HS-27A (cell line): Measurements from ENCODE around the gene ARMC12.

Experiments used
- DNase-seq: peaks from one replicate; pipeline ENCODE4 v3.0.0-alpha.2; 2012; ENCODE audit warnings: low read depth, missing footprints

Gene ARMC12

DNA sequence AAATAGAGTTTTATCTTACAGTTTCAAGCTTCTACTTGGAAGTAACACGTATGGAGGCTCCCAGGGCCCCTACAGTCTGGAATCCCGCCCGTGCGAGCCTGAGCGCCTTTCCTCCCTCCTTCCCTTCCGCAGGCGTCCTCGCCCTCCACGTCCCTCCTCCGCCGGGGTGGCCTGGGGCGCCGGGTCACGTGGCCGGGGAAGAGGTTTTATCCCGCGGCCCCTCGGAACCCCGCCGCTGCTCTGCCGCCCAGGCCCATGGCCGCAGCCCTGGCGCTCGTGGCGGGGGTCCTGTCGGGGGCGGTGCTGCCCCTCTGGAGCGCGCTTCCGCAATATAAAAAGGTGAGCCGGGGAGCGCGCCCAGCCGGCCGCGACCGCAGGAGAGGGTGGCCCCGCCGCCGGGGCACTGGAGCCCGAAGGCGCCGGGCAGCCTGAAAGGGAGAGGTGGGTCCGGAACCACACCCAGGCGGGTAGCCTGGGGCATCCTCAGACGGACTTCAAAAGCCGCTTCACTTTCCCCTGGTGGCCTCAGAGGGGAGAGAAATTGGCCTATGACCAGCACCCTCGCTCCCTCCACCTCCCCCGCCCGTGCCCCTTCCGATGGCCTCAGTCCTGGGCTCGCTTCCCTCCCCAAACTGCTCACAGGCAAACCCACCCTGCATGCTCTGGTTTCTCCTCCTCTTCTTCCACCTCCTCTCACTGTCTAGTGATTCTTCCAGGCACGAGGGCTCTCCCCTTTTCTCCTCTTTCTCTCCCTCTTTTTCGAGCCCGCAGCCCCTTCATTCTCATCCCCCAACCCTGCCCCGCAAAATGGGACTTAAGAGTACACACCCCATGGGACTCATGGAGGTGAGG lies 39.8 kb downstream of the ARMC12 start, which contains the start of gene CLPSL2:
Gene CLPSL2, plus strand, starts transcription at position 235 of the 852 bp plus-strand sequence. Its CDS starts 21 bp downstream, at position 256.
- no peak for DNase-seq

DNA sequence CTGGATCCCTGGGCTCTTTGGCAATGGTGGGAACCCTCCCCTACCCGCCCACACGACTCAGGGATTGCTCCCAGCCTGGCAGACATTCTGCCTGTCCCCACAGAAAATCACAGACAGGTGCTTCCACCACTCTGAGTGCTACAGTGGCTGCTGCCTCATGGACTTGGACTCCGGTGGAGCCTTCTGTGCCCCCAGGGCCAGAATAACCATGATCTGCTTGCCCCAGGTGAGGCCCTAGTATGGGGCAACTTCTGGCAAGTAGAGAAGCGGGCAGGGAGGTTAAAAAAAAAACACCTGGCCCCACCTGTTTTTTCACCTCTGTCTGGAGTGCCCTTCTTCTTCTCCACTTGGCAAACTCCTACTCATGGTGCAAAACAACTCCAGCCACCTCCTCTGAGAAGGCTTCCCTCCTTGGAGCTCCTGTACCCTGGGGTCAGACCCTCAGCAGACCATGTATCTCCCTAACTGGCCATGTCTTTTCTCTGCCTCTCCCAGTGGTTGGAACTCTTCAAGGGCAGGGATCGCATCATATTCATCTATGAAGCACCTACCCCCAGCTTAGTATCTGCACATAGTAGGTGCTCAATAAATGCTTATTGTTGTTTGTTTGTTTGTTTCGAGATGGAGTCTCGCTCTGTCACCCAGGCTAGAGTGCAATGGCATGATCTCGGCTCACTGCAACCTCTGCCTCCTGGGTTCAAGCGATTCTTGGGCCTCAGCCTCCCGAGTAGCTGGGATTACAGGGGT lies 40.7 kb downstream of the ARMC12 start:
- no peak for DNase-seq

DNA sequence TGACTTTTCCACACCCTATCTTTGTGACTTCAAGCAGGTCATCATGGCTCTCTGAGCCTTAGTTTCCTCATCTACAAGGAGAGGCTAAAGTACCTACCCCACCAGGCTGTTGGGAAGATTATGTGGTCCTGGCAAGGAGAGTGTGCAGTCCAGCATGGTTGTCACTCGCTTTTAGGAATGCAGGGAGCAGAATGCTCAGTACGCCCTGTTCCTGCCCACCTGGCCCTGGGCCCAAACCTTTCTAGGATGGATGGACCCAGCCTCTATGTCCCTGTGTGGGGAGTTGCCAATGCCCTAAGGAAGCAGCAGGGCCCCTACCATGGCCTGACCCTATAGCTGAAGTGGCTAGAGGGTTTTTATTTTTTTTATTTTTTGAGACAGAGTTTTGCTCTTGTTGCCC lies 41.6 kb downstream of the ARMC12 start:
- DNase-seq, result no peak

DNA sequence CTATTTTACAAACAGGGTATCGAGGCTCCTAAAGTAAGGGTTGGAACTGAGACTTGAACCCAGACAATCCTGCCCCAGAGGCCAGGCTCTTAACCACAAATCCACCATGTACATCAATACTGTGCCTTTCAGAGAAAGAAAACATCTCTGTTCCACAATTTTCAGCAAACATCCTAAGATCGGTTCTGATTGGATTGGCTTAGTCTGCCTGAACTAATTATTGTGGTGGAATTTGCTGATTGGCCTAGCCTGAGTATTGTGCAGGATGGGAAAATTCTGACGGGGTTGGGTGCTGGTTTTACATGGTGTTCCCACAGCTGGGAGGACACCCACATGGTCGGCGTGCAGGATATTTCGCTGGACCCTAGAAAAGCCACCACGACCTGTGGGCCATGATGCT lies 43.9 kb downstream of the ARMC12 start, which contains the start of gene CLPSL1:
Gene CLPSL1, plus strand, starts transcription at position 301 of the 400 bp plus-strand sequence. Its CDS starts 92 bp downstream, at position 393.
- no peak for DNase-seq

DNA sequence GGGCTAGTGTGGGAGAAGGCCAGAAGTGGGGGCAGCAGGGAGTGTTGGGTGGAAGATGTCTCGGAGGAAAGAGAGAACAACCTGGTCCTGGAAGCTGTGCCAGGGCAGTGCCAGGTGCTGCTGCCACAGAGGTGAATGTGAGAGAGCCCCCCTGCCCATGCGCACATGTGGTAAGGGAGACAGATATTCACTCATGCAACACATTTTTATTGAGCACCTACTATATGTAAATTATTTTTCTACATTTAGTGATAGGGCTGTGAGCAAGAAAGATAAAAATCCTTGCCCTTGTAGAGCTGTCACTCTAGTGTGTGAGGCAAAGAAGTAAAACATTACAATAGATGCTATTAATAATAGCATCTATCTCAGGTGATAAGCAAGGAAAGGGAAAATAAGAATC lies 44.5 kb downstream of the ARMC12 start:
- no peak for DNase-seq

DNA sequence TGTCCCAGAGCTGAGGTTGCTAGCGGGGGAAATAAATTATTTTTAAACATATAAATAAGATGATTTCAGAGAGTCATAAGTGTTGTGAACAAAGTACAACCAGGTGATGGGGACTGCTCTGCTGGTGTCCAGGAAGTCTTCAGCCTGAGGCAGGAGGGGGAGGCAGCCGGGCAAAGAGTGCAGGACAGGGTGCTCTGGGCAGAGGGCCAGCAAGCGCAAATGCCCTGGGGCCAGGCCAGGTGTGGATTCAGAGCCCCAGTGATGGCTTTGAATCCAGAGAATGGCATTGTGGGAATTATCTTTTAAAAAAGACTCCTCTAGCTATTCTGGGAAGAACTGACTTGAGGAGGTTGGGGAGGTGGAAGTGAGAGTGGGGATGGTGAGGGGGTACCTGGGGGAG lies 45.6 kb downstream of the ARMC12 start:
- no peak for DNase-seq

DNA sequence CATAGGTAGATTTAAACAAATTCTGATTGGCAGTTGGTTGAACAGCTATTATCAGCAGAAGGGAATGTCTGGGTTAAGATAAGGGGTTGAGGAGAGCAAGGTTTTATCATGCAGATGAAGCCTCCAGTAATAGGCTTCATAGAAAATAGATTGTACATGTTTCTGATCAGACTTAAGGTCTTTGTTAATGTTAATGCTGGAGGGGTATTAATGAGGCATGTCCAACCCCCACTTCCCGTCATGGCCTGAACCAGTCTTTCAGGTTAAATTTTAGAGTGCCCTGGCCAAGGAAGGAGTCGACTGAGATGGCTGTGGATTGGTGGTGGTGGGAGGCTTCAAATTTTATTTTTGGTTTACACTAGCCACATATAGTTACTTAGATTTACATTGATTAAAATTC lies 47.4 kb downstream of the ARMC12 start:
- no peak for DNase-seq

DNA sequence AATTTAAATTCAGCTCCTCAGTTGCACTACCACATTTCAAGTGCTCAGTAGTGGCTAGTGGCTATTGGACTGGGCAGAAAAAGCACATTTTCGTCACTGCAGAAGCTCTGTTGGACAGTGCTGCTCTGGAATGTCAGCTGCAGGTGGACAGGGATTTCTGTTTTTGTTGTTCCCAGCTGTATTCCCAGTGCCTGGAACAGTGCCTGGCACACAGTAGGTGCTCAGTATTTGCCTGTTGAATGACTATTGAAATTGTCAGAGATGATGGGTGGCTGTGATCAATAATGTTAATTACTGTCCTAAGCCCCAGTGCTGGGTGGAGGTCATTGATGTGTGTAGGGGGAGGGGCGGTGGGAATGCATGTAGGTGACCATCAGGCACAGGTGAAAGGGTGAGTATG lies 49.4 kb downstream of the ARMC12 start:
- DNase-seq, result no peak

DNA sequence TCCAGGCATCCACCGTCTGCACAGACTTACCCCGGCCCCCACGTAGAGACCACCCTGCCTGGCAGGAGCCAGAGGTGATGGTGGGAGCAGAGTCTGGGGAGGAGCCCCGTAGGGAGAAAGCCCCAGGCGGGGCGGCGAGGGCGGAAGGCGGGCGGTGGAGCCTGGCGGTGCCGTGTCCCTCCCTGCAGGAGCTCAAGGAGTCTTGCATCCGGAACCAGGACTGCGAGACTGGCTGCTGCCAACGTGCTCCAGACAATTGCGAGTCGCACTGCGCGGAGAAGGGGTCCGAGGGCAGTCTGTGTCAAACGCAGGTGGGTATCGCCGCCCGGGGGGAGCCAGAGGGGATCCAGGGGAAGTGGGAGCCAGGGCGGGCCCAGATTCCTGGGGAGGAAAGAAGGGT lies 50.0 kb downstream of the ARMC12 start:
- no peak for DNase-seq

DNA sequence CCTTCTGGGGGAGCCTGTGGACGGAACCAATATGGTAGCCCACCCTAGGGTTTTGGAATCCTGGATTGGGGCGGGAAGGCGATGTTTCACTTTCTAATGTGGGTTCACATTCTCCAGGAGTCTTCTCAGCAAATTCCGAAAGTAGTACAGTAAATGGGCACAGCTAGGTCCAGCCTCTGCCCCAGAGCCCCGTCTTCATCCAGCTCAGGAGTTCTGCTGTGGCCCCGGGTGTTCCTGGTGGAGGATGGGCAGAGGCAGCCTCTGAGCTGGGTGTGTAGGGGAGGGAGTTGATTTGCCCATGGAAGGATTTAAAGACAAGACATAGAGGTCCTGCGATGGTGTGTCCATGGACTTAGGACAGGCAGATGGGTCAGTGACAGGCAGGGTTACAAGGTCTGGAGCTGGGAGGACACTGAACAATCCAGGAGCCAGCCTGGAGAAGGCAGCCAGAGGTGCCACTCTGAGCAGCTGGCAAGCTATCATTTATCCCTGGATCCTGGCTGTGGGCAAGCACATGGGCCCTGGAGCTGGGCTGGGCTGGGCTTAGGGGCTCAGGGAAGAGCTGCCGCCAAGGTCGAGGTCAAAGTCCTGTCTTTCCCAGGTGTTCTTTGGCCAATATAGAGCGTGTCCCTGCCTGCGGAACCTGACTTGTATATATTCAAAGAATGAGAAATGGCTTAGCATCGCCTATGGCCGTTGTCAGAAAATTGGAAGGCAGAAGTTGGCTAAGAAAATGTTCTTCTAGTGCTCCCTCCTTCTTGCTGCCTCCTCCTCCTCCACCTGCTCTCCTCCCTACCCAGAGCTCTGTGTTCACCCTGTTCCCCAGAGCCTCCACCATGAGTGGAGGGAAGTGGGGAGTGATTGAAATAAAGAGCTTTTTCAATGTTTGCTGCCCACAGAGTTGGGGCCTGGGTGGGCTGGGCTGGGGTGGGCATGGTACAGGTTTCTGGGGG lies 50.7 kb downstream of the ARMC12 start:
- no peak for DNase-seq

DNA sequence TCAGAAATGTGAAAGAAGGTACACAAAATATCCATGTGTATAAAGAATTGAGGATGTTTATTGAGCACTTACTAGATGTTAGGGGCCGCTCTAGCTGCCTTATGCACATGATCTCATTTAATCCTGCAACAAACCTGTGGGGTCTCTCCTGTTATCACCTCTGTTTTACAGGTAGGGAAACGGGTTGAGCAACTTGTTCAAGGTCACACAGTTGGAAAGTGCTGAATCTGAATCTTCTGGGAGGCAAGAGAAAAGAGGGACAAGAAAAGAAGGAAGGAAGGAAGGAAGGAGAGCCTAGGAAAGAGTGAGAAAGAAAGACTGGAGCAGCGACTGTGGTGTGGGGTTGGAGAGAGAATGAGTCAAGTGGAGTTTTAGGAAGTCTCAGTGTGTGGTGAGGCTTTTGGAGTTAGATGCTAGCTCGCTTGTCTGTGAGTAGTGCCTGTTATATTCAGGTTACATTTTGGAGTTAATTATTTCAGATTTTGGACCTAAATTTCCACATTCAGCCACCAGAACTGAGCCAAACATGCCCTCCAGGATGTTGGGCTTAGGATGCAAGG lies 51.7 kb downstream of the ARMC12 start:
- no peak for DNase-seq

DNA sequence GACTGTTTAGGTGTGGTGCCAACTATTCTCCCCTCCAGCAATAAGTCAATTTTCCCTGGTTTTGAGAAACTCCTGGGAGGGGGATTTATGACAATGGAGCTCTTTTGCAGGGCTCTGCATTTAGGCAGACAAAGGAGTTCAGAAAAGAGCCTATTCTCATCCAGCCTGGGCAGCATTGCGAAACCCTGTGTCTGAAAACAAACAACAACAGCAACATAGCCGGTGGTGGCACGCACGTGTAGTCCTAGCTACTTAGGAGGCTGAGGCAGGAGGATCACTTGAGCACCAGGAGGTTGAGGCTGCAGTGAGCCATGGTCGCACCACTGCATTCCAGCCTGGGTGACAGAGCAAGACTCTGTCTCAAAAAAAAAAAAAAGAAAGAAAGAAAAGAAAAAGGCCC lies 53.9 kb downstream of the ARMC12 start:
- DNase-seq, result no peak

DNA sequence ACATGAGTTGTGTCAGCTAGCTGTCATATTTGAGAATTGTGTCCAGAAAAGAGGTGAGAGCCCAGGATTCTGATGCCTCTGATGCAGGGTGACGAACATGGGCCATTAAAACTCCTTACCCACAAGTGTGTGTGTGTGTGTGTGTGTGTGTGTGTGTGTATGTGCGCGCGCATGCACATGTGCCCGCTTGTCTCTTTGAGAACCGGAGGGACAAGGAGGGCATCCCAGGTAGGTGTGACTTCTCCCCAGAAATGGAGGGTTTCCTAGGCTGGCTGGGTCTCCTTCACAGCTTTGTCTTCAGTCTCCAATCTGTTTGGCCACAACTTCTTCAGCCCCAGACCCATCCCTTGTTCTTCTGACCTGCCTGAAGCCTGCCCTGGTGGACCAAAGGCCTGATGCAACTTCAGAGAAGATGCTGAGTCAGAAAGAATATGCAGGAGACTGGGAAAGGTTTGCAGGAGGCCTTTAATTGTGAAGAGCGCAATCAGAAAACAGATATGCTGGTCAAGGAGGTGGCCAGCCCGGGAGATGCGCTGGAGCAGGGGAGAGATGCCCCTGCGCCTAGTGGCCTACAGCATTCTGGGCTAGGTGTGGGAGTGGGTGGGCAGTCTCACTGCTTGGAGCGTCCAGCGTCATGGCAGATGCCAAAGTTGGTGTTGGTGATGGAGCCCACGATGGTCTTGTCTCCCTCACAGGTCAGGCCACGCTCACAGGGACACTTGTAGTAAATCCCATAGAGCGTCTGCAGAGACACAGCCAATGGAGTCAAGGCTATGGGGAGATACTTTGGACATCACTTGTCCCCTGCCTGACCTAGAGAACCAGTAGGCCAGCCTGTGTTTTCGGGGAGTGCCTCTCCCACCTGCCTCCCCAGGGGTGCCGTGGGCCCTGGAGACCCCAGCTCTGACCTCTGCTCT lies 58.0 kb downstream of the ARMC12 start:
- DNase-seq, result no peak

DNA sequence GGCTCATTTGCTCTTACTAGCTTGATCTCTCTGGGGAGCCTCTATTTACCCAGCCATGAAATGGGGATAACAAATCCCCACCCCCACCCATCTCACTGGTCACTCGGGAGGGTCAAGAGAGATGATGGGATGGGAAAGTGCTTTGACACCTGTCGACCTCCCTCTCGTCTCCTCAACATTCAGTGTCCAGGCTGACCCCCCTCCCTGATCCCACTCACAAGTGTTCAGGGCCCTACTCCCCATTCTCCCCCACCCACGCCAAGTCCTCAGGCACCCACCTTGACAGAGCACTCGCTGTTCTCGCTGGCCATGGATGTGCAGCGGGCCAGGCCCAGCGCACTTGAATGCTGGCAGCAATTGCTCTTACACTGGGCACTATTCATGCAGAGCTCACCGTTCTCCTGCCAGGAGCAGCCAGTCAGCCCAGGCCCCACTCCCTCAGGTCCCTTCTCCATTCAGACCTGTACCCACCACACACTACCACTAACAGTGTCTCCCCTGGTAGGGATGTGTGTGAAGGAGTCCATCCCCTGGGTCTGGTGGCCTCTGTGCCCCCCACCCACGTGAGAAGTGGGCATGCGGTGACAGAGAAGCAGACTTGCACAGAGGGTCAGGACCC lies 58.7 kb downstream of the ARMC12 start:
- no peak for DNase-seq

DNA sequence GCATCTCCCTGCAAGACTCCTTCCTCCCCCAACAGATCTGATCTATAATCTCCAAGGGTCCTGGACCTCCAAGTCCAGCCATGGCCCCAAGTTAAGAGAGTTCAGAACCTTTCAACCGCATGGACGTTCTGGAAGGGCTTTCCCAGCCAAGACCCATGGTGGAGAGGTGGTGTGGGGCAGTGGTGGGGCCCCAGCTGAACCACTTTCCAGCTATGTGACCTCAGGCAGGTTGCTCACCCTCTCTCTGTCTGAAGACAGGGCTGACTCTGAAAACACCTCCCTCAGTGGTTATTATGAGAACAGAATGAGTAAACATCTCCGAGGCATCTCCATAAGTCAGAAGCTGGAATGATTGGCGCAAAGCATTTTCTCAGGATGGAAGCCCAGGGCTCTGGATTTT lies 59.4 kb downstream of the ARMC12 start:
- no peak for DNase-seq

DNA sequence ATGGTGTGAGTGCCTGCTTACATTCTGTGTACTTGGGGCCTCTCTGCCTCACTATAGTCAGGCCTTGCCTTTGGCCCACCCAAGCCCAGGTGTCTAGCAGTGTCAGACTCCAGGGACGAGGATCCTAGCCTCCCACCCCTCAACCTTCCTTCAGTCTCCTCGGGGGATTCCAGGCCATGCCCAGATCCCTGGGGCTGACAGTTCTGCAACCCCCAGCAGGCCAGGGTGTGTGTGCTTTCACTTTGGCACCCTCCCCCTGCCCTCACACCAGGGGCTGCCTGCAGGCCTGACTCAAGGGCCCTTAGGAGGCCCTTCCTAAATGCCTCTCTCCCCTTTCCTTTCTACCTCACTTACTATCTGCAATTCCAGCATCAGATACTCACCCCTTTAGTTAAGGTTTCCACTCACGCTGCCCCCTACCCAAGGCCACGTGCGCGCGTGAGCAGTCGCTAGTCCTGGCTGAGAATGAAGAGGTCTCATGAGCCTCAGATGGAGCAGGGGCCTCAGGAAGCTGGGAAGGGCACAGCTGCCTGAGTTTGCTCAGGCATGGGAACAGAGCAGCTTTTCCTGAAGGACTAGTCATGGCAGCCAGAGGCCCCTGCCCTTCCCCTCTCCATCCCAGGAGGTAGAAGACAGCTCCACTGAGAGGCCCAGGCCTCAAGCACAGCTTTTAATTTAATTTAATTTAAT lies 61.1 kb downstream of the ARMC12 start:
- no peak for DNase-seq
